Measurements from ENCODE around the gene NPR3. TPM values are rescaled to one million over a fixed set of nuclear protein-coding genes. Genes with fewer than 3 reads are reported as not detected.

The NPR3 gene
- total and polyA plus RNA-seq, 2 experiments from 2014 or later: 0.07 to 0.15 TPM

GRCh38 chr5:32831624-32832023 is 120.5 kb downstream of the NPR3 start:
- no peak for ATAC-seq
- no peak overlapping the region for H3K27ac ChIP-seq (ENCODE audit: low read depth)
- no peak overlapping the region for H2AFZ ChIP-seq
- H3K4me1 ChIP-seq (ENCODE audit: insufficient read depth): no peaks in the 10 kb centered on the region
- Mint-ChIP-seq H3K36me3 (ENCODE audit: low read depth) (no peaks in the 10 kb centered on the region), H3K27me3 (ENCODE audit: insufficient read depth, low read depth, poor library complexity) (no peaks in the 10 kb centered on the region), H3K27ac (no peak overlapping the region), H3K4me1 (no peaks in the 10 kb centered on the region), H3K4me3 (no peak overlapping the region), H3K9me3 (peaks cover 2% of the 10 kb centered on the region; the same call in 1 of the 3 replicates)
- peaks cover 8% of the 10 kb centered on the region; the same call in 1 of the 2 replicates for H3K9me2 ChIP-seq (ENCODE audit: insufficient read depth)
- TF ChIP-seq EZH2 (IDR thresholded peaks at IDR 0.05; ENCODE audit: low read depth, unreplicated experiment) (no peak), NANOG (IDR thresholded peaks at IDR 0.05; ENCODE audit: borderline replicate concordance) (no peak), ZNF114 (CRISPR knock-in tag; IDR thresholded peaks at IDR 0.05) (no peak), REST (IDR thresholded peaks at IDR 0.05; ENCODE audit: unreplicated experiment) (no peak), CREB1 (CRISPR knock-in tag; IDR thresholded peaks at IDR 0.05; ENCODE audit: low read depth) (no peak), POLR2AphosphoS5 (IDR thresholded peaks at IDR 0.05; ENCODE audit: low read depth) (no peak), JUNB (IDR thresholded peaks at IDR 0.05; ENCODE audit: unreplicated experiment) (no peak), ZNF331 (CRISPR knock-in tag; IDR thresholded peaks at IDR 0.05; ENCODE audit: low read depth) (no peak), EZH2phosphoT487 (IDR thresholded peaks at IDR 0.05; ENCODE audit: unreplicated experiment) (no peak), STAT1 (IDR thresholded peaks at IDR 0.05; ENCODE audit: unreplicated experiment) (no peak)
- TF ChIP-seq, protein P1, sequence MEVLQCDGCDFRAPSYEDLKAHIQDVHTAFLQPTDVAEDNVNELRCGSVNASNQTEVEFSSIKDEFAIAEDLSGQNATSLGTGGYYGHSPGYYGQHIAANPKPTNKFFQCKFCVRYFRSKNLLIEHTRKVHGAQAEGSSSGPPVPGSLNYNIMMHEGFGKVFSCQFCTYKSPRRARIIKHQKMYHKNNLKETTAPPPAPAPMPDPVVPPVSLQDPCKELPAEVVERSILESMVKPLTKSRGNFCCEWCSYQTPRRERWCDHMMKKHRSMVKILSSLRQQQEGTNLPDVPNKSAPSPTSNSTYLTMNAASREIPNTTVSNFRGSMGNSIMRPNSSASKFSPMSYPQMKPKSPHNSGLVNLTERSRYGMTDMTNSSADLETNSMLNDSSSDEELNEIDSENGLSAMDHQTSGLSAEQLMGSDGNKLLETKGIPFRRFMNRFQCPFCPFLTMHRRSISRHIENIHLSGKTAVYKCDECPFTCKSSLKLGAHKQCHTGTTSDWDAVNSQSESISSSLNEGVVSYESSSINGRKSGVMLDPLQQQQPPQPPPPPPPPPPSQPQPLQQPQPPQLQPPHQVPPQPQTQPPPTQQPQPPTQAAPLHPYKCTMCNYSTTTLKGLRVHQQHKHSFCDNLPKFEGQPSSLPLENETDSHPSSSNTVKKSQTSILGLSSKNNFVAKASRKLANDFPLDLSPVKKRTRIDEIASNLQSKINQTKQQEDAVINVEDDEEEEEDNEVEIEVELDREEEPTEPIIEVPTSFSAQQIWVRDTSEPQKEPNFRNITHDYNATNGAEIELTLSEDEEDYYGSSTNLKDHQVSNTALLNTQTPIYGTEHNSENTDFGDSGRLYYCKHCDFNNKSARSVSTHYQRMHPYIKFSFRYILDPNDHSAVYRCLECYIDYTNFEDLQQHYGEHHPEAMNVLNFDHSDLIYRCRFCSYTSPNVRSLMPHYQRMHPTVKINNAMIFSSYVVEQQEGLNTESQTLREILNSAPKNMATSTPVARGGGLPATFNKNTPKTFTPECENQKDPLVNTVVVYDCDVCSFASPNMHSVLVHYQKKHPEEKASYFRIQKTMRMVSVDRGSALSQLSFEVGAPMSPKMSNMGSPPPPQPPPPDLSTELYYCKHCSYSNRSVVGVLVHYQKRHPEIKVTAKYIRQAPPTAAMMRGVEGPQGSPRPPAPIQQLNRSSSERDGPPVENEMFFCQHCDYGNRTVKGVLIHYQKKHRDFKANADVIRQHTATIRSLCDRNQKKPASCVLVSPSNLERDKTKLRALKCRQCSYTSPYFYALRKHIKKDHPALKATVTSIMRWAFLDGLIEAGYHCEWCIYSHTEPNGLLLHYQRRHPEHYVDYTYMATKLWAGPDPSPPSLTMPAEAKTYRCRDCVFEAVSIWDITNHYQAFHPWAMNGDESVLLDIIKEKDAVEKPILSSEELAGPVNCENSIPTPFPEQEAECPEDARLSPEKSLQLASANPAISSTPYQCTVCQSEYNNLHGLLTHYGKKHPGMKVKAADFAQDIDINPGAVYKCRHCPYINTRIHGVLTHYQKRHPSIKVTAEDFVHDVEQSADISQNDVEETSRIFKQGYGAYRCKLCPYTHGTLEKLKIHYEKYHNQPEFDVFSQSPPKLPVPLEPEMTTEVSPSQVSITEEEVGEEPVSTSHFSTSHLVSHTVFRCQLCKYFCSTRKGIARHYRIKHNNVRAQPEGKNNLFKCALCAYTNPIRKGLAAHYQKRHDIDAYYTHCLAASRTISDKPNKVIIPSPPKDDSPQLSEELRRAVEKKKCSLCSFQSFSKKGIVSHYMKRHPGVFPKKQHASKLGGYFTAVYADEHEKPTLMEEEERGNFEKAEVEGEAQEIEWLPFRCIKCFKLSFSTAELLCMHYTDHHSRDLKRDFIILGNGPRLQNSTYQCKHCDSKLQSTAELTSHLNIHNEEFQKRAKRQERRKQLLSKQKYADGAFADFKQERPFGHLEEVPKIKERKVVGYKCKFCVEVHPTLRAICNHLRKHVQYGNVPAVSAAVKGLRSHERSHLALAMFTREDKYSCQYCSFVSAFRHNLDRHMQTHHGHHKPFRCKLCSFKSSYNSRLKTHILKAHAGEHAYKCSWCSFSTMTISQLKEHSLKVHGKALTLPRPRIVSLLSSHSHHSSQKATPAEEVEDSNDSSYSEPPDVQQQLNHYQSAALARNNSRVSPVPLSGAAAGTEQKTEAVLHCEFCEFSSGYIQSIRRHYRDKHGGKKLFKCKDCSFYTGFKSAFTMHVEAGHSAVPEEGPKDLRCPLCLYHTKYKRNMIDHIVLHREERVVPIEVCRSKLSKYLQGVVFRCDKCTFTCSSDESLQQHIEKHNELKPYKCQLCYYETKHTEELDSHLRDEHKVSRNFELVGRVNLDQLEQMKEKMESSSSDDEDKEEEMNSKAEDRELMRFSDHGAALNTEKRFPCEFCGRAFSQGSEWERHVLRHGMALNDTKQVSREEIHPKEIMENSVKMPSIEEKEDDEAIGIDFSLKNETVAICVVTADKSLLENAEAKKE (CRISPR knock-in tag; IDR thresholded peaks at IDR 0.05): no peak
- TF ChIP-seq, protein P2, sequence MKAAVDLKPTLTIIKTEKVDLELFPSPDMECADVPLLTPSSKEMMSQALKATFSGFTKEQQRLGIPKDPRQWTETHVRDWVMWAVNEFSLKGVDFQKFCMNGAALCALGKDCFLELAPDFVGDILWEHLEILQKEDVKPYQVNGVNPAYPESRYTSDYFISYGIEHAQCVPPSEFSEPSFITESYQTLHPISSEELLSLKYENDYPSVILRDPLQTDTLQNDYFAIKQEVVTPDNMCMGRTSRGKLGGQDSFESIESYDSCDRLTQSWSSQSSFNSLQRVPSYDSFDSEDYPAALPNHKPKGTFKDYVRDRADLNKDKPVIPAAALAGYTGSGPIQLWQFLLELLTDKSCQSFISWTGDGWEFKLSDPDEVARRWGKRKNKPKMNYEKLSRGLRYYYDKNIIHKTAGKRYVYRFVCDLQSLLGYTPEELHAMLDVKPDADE (IDR thresholded peaks at IDR 0.05): no peak
- TF ChIP-seq, protein P3, sequence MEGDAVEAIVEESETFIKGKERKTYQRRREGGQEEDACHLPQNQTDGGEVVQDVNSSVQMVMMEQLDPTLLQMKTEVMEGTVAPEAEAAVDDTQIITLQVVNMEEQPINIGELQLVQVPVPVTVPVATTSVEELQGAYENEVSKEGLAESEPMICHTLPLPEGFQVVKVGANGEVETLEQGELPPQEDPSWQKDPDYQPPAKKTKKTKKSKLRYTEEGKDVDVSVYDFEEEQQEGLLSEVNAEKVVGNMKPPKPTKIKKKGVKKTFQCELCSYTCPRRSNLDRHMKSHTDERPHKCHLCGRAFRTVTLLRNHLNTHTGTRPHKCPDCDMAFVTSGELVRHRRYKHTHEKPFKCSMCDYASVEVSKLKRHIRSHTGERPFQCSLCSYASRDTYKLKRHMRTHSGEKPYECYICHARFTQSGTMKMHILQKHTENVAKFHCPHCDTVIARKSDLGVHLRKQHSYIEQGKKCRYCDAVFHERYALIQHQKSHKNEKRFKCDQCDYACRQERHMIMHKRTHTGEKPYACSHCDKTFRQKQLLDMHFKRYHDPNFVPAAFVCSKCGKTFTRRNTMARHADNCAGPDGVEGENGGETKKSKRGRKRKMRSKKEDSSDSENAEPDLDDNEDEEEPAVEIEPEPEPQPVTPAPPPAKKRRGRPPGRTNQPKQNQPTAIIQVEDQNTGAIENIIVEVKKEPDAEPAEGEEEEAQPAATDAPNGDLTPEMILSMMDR (conservative IDR thresholded peaks at IDR 0.05; ENCODE audit: low read depth in 2 of 2): no peak
- no peaks in the 10 kb centered on the region for H4K20me1 ChIP-seq (replicated peaks; ENCODE audit: insufficient read depth)
- no peaks in the 10 kb centered on the region for H3K36me3 ChIP-seq (ENCODE audit: insufficient read depth)
- no peak overlapping the region for H3K4me2 ChIP-seq
- no peak overlapping the region for H3K4me3 ChIP-seq
- H3K79me2 ChIP-seq (replicated peaks; ENCODE audit: insufficient read depth): no peaks in the 10 kb centered on the region
- H3F3A ChIP-seq (replicated peaks; ENCODE audit: low read depth): no peaks in the 10 kb centered on the region
- no peaks in the 10 kb centered on the region for H3K27me3 ChIP-seq (ENCODE audit: insufficient read depth)
- no peak for DNase-seq (ENCODE audit: low spot score)

Measured in GM23338 (cell line).